Stimulated activated CD4-positive, alpha-beta T cell treated with anti-CD3 and anti-CD28 coated beads, Interleukin-15, amount 100 ng/mL, for 1 hour (primary cell): Measurements from ENCODE around the gene CIB4.

Source experiments
- DNase-seq, 2 donors: peaks; one replicate each; pipeline ENCODE4 v3.0.0-alpha.2; 2020; ENCODE audit warnings: low read depth in 1 of 2, low spot score in 1 of 2

The CIB4 gene

DNA sequence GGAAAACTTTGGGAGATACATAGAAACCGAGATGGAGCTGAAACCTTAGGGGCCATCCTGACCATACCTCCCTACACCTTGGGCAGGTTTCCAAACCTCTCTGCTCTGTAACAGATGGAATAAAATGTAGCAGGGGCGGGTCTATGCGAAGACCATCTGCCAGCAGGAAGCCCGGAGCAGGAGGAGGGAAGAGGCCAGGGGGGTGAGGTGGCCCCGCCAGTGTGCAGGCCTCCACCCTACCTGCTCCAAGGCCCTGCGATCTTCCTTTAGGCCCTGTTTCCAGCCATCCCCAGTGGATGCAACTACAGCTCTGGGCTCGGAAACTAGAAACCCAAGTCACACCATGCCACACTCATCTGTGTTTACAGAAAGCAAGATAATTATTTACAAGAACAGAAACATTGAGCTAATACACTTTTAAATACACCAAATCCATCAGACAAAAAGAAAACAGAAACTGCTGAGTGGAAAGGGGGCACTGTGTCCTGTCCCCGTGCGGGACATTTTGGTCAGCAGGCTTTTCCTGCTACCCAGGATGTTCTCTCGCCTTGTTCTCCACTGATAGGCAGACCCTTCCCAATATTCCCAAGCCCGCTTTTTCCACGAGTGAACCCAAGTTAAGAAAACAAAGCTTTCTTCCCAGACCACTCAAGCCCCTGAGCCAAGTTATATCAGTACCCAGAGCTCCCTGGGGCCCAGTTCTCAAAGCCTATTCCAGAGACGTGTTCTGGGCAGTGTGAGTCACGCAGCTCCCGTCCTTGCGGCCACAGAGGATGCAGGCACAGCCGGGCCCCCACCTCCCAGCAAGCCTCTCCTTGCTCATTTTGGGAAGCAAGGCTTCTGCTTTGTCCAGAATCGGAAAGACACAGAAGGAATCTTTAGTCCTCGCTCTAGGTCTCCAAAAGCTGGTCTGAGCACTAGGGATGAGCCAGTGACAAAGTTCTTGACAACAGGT is 17.3 kb downstream of the CIB4 start:
- no peak for DNase-seq

DNA sequence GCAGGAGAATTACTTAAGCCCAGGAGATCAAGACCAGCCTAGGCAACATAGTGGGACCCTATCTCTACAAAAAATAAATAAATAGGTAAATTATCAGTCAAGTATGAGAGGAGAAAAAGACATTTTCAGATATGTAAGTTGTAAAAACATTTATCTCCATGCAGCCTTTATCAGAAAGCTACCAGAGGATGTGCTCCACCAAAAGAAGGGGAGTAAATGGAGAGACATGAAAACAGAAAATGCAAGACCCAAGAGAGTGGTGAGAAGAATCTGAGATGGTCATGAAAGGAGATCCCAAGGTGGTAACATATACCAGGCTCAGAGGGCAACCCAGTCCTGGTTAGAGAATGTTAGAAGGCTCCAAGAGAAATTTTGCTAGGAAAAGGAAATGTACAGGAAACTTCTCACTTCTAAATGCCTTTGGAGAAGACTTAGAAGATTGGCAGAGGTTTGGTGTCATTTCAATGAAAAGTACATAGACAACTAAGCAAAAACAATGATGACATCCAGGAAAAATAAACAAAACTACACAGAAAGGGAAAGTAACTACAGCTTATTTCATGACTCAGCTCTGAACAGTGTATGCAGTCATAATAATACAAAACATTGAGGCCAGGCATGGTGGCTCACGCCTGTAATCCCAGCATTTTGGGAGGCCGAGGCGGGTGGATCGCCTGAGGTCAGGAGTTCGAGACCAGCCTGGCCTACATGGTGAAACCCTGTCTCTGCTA is 19.5 kb downstream of the CIB4 start:
- DNase-seq: no peak

DNA sequence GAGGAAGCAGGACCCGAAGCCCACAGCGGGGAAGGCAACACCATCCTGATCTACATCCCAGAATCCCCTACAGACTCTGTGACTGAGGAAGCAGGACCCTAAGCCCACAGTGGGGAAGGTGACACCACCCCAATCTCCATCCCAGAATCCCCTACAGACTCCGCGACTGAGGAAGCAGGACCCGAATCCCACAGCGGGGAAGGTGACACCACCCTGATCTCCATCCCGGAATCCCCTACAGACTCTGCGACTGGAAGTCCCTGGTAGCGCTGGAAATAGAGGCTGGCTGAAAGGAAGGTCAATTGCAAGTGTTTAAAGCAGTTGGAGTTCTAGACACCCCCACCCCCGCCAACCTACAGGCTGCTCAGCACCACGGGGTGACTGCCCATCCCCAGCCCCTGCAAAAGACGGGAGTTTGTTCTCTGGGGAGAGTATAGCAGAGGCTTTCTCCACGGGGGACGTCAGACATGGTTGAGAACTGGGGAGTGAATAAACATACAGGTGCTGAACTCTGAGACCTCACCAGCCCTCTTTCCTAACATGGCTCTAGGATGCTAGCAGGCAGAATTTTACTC is 21.0 kb downstream of the CIB4 start:
- DNase-seq: no peak

DNA sequence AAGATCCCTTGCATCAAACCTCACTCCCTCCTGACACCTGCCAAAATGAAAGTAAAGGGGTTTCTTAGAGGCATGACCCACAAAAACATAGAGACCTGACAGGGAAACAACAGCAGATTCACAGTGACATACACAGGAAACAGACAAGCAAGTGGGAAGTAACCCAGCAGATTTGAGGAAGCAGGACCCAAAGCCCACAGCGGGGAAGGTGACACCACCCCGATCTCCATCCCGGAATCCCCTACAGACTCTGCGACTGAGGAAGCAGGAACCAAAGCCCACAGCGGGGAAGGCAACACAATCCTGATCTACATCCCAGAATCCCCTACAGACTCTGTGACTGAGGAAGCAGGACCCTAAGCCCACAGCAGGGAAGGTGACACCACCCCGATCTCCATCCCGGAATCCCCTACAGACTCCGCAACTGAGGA is 21.6 kb downstream of the CIB4 start:
- no peak for DNase-seq

DNA sequence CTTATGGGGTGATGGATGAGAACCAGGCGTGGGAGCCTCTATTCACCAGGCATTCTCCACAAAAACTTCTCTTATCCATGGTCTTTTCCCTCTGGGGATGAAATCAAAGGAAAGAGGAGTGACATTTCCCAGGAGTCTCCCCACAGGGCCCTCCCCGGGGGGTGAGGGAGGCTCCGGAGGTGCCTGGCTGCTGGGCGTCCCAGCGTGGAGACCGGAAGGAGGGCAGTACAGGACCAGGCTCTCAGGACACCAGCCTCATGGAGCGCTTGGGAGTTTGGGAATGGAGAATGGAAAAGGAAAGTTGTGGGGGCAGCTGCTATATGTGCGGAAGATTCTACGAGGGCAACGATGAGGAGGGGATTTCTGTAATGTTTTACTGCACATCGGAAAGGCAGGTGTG is 22.1 kb downstream of the CIB4 start:
- no peak for DNase-seq

DNA sequence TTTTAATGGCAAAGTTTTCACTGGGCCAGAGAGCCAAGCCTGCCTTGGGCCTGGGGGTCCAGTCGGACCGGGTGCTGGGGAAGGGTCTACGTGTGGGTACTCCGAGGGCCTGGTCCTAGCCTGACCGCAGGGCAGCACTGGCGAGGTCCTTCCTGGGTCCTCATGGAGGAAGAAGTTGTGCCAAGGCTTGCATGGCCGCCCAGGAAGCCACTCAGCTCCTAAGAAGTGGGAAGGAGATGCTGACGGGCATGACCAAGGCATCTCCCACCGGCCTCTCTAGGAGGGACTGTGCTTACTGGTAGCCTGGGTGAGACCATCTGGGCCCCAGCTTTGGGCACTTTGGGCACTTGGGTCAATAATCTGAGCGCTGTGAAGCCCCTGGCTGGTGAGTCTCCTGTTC is 22.6 kb downstream of the CIB4 start:
- no peak for DNase-seq

DNA sequence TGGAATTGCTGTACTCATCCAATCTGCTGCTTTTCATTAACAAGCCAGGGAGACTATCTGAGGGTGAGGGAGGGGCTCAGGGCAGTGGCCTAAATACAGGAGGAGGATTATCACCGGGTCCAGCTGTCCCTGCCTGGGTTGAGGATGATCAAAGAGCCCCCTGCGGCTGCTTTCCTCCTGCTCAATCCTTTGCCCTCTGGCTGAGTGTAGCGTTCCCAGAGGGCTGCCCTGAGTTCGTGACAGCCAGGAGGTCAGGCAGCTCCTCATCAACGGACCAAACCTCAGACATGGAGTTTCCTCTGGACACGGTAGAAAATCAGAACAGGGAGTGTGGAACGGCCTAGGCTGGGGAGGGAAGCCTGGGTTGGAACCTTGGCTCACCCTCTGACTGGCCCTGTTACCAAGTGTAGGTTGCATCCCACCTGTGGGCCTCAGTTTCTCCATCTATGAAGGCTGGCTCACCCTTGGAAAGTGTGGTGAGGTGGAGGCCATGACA is 23.5 kb downstream of the CIB4 start:
- no peak for DNase-seq

DNA sequence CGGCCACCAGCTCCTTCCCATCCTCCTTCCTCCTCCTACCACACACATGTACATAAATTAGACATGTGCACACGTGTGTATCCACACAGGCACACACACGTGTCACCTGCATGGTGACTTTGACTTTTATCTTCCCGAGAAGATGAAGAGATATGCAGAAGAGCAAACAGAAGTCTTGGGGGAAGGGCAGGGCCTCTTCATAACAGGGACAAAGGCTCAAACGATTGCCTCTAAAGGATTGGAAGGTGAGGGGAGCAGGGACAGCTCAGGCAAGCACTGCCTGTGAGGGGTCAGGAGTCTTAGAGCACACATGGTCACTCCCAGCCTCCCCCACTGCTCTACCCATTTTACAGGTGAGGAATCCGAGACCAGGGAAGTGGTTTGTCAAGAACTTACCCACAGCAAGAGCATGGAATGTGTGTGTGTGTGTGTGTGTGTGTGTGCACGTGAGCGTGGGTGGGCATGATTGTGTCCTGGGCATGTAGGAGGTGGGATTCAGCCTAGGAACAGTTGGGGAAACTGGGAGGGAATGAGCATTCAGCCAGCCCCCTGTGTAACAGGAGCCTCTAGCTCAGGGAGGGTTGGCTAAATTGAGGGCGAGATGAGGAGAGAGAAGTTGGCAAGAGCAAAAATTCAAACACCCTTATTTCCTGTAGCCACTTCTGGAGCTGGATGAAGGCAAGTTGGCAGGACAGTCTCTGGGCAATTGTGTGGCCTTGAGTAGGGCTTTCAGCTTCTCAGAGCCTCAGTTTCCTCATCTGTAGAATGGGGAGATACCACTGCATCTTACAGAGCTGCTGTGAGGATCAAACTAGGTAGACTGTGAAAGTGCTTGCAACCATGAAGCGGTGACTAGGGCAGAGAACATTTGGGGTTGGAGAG is 24.2 kb downstream of the CIB4 start:
- DNase-seq: no peak

DNA sequence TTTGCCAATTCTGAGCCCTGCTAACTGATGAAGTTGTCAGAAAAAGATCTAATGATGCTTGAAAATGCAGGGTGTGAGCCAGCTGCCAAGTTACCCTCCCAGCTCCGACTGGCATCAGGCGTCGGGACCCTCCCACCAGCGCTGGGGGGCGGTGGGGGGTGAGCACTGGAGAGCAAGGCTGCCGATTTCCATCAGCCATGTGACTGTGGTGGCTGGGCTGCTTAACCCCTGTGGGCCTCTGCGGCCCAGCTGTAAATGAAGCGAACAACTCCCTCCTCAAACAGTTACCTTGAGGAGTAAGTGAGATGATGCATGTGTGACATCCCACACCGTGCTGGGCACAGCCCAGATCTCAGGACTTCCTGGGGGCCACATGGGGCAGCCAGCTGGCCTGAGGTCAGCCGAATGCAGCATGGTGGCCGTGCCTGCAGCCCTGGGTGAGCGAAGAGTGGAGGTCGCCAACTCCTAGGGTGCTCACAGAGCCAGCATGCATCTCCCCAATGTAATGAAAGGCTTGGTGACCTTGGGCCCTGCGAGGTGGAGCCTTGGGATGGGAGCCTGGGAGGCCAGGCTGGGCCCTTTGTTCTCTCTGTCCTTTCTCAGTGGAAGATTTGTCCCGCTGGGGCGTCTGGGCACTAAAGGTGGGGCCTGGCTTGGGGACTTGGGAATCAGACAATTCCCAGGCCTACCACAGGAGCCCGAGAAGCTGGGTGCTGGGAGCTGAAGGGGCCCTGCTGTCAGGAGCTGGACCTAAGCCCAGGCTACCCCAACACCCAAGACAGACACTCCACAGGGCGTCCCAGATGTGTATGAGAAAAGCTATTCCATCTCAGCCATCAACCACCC is 25.1 kb downstream of the CIB4 start:
- no peak for DNase-seq

DNA sequence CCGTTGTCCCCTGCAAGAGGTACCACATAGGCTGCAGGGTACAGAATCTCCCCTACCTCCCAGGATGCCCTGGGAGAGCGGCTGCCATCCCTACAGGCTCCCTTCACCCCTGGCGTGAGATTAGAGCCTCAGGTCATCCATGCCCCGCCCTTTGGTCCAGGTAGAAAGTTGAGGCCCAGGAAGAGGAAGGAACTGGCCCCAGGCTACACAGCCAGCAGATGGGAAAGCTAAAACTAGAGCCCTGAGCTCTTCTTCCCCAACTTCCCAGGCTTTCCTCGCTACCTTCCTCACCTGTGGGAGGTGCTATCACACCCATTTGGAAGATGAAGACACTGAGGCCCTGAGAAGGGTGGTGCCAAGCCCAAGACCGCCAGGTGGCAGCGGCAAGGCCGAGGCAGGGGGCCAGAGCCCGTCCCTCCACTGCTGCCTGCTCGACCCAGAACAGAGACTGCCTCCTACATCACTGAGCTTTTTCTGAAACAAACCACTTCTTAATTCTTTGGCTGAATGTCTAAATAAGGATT is 25.8 kb downstream of the CIB4 start:
- no peak for DNase-seq

DNA sequence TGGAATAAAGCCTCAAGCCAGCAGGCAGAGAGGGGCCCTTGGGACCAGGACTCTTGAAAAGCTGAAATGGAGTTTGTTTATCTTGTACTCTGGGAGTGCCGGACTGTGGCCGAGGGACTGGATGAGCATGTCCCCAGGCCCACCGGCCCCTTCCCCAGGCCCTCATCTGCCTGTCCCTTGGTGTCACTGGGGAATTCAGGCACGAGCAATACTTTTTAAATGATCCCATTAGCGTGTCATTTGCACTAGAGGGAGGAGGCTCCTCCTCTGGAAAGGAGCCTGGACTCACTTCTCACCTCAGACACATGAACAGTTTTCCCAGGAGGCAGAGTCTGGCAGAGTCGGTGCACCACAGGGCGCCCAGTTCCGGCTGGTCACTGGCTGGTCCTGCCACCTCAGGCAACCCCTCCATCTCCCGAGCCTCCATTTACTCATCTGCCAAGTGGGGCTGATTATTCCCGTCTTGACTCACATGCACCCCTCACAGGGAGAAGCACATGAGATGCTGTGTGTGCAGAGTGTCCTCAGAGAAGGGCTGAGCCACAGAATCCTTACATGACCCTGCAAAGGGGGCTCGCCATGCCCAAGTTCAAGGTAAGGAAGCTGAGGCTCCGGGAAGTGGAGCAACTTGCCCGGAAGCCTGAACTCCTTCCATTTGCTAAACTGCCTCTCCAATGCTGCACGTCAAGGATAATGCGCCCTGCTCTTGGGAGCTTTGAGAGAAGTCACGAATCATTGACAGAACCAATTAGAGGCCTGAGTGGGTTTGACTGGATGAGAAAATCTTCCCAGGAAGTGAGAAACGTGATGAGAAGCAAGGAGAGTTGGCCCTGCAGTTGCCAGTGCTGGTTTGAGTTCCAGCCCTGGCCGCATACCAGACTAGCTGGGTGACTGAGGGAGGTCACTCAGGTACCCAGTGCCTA is 26.7 kb downstream of the CIB4 start:
- no peak for DNase-seq

DNA sequence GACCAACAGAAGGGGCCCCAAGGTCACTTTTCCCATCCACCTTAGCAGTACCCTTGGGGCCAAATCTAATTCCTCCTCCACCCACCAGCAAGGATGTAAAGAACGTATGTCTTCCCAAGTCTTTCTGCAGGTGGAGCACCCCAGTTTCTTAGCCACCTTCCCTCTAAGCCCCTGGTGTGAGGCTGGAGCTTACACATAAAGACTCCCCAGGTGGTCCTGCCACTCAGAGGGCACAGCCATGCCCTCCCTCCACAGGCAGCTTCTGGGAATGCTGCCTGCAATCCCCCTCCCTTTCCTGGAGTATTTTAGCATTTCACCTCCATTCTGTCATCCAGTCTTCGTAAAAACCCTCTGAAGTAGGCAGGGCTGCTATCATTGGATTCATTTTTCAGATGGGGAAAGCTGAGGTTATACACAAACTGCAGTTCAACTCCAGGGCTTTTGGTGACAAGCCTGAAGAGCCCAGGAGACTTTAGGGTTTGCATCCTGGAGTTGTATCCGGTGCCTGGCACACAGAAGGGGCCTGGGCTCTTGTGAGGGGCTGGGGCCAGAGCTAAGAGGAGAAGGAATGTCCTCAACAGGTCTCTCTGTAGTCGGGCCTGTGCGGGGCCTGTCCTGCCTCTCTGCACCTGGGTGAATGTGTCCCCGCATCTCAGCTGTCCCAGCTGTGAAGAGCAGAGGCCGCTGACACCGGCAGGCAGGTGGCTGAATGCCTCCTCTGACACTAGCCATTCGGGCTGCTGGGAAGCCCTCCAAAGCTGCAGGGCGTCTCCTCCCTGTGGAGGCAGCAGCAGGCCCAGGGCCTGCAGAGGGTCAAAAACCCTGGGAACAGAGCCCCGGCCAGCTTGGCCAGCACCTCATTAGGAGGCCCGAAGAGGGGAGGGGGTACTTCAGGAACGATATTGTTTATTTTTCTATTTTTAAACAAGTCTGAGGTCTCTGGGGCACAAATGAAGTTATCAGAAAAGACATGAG is 27.6 kb downstream of the CIB4 start:
- no peak for DNase-seq

DNA sequence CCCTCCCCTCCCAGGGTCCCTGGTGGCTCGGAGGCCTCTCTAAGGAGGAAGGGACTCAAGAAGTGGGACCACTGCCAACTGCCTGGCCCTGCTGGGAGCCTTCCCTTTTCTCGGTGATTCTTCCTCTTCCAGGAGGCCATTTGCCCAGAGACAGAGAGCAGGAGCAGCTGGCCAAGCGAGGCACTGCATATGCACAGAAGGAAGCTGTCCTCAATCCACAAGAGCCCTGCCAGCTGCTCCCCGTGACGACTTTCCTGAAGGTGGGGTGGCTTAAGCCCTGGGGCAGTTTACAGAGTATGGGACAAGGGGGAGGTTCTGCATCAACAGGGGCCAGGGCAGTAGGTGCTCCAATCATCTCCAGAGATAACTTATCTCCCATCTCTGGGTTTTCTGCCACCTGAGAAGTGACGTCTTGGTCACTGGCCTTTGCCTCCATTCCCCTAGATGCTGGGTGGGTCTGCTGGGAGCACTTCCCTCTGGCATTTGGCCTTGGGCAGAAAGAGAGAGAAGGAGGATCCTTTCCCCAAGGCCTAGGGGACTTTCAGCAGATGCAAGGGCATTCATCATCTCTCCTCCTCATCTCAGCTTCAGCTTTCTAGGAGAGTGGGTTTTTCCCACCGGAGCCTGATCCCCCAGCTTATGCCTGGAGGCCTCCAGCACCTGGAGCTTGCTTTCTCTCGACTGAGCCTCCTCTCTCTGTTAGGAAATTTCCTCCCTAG is 28.5 kb downstream of the CIB4 start:
- DNase-seq: no peak

DNA sequence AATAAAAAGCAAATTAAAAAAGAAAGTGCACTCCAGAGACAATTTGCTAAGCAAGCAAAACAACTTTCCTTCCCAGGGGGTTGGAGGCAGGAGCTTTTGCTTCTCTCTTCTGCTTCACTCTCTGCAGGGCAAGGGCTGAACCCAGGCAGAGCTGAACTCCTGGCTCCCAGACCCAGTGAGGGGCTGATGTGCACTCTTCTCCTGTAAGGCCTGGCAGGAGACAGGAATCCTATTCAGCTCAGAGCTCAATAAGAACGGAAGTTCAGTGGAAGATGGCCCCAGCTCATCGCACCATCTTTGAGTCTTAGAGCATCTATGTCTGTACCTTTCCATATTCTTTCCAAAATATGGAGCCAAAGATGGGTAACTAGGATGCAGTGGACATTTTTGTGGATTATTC is 29.1 kb downstream of the CIB4 start:
- no peak for DNase-seq

DNA sequence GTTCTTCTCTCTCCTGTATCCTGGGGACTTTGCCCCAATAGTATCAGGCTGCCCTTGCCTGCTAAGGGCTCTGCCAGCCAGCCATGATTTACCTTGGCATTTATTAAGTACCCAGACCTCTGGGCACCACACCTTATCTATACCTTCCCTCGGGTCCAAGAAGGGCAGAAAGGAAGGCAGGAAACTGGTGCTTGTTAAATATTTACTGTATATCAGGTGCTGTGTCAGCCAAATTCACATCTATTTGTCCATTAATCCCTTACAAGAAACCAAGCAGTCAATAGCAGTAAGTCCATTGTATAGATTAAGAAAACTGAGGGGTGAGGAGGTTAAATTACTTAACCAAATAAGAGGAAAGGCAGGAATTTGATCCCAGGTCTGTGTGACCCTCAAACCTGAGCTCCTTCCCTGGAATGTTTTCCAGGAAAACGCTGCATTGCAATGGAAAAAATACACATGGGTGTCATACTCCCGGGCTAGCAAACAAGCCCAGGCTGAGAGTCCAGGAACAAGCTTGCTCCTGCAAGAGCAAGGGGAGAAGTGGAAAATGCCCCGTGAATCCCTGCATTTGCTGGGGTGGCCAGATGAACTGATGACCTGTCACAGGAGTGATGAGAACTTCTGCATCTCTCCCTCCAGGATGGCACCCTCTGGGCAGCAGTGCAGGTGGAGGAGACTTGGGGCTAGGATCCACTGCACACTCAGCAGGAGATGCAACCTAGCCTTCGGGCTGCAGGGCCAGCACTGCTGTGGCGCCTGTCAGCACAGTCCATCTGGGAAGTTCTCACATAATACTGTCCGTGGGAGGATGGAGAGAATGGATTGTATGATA is 30.4 kb downstream of the CIB4 start:
- no peak for DNase-seq

DNA sequence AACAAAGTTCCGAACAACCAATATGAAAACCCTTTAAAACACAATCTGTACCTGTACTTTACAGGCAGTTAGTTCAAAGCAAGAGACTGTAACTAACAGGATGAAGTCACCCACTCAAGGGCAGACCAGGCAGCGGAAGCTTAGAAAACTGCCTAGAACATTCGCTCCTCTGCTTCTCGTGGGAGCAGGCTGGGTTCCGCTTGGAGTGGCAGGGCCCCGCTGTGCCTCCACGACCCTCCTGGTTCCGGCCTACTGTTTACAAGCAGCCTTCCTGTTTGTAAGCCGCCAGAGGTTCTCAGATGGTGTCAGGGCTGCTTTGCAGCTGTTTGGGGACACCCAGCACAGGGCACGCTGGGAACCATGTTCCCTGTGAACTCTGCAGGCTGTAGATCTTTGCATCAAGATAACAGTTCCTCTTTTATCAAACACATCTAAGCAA is 31.3 kb downstream of the CIB4 start:
- no peak for DNase-seq
